ENCODE measurements around the gene ERI3. TPM values are rescaled to one million over a fixed set of nuclear protein-coding genes. Genes with fewer than 3 reads are reported as not detected.

Gene ERI3
- total RNA-seq, 1 experiment from 2014 or later = 83.3 TPM

GRCh38 chr1:44338136-44338535 lies 16.9 kb downstream of the ERI3 start:
- no peaks in the 10 kb centered on the region for H3K27me3 ChIP-seq (ENCODE audit: control insufficient read depth, insufficient read depth, low read length)
- TF ChIP-seq CTCF (IDR thresholded peaks at IDR 0.05) = no peak
- no peak for TF ChIP-seq POLR2AphosphoS5 (IDR thresholded peaks at IDR 0.05; ENCODE audit: low read depth, low read length)
- TF ChIP-seq SIN3A (IDR thresholded peaks at IDR 0.05; ENCODE audit: borderline replicate concordance, insufficient read depth, low read depth, low read length) = no peak
- no peak for TF ChIP-seq REST (IDR thresholded peaks at IDR 0.05; ENCODE audit: insufficient read depth in 1 of 2, low read depth in 2 of 2, low read length in 1 of 2)
- TF ChIP-seq TCF7L2 (IDR thresholded peaks at IDR 0.05; ENCODE audit: low read depth, low read length) = no peak
- BruUV-seq (replicated peaks) = no TSS peak
- ATAC-seq = no peak
- peaks cover 7% of the 10 kb centered on the region for H3K36me3 ChIP-seq (ENCODE audit: control insufficient read depth, insufficient read depth, low read length)
- H3K4me3 ChIP-seq (ENCODE audit: low read depth in 2 of 2, low read length in 2 of 2) = no peak overlapping the region
- no peaks in the 10 kb centered on the region for H3K4me1 ChIP-seq (ENCODE audit: control insufficient read depth, insufficient read depth, low read length)
- CTCF ChIA-PET = no interaction called here
- intact Hi-C loops (cut with micrococcal nuclease; ENCODE audit: unreplicated experiment) (no loop called here), in situ Hi-C loops (cut with HindIII; ENCODE audit: low pct_unique_long_range_greater_than_20kb, low sequenced_read_pairs) (no loop called here)
- no peaks in the 10 kb centered on the region for H3K9me3 ChIP-seq (ENCODE audit: control insufficient read depth, insufficient read depth, low read depth, low read length)
- DNase-seq (ENCODE audit: low read depth, low spot score) = no peak
- POLR2A ChIA-PET = no interaction called here
- no peak overlapping the region for H3K27ac ChIP-seq (ENCODE audit: low read length)

GRCh38 chr1:44336668-44337067 lies 18.4 kb downstream of the ERI3 start:
- H3K4me3 ChIP-seq (ENCODE audit: low read depth in 2 of 2, low read length in 2 of 2) = no peak overlapping the region
- no peak overlapping the region for H3K27ac ChIP-seq (ENCODE audit: low read length)
- in situ Hi-C loops (cut with HindIII; ENCODE audit: low pct_unique_long_range_greater_than_20kb, low sequenced_read_pairs) = no loop called here
- intact Hi-C loops (cut with micrococcal nuclease; ENCODE audit: unreplicated experiment) = no loop called here
- H3K36me3 ChIP-seq (ENCODE audit: control insufficient read depth, insufficient read depth, low read length) = peaks cover 7% of the 10 kb centered on the region
- DNase-seq (ENCODE audit: low read depth, low spot score) (no peak), ATAC-seq (no peak)
- no peaks in the 10 kb centered on the region for H3K4me1 ChIP-seq (ENCODE audit: control insufficient read depth, insufficient read depth, low read length)
- CTCF ChIA-PET = no interaction called here
- no TSS peak for BruUV-seq (replicated peaks)
- H3K9me3 ChIP-seq (ENCODE audit: control insufficient read depth, insufficient read depth, low read depth, low read length) = no peaks in the 10 kb centered on the region
- POLR2A ChIA-PET = no interaction called here
- no peaks in the 10 kb centered on the region for H3K27me3 ChIP-seq (ENCODE audit: control insufficient read depth, insufficient read depth, low read length)
- TF ChIP-seq TCF7L2 (IDR thresholded peaks at IDR 0.05; ENCODE audit: low read depth, low read length) (no peak), POLR2AphosphoS5 (IDR thresholded peaks at IDR 0.05; ENCODE audit: low read depth, low read length) (no peak), REST (IDR thresholded peaks at IDR 0.05; ENCODE audit: insufficient read depth in 1 of 2, low read depth in 2 of 2, low read length in 1 of 2) (no peak), SIN3A (IDR thresholded peaks at IDR 0.05; ENCODE audit: borderline replicate concordance, insufficient read depth, low read depth, low read length) (no peak), CTCF (IDR thresholded peaks at IDR 0.05) (no peak)
